GM12891 (cell line): ENCODE results near the gene CACNG1.

Source experiments
- PAX5 ChIP-seq: IDR thresholded peaks from 2 replicates; pipeline ENCODE4 v1.6.1; 2011; ENCODE audit warnings: low read length, moderate library complexity, mild to moderate bottlenecking; ENCODE audit not compliant: insufficient read depth, severe bottlenecking
- POLR2A ChIP-seq: IDR thresholded peaks from 2 replicates; pipeline ENCODE4 v1.6.1; 2011; ENCODE audit warnings: low read depth, low read length, control low read depth
- POLR2AphosphoS5 ChIP-seq: IDR thresholded peaks from 2 replicates; pipeline ENCODE4 v1.6.1; 2011; ENCODE audit warnings: low read depth, low read length, control low read depth
- POU2F2 ChIP-seq: IDR thresholded peaks from 2 replicates; pipeline ENCODE4 v1.6.1; 2011; ENCODE audit warnings: low read depth, mild to moderate bottlenecking, control low read depth, low read length, moderate library complexity
- SPI1 ChIP-seq: IDR thresholded peaks from 2 replicates; pipeline ENCODE4 v1.6.1; 2011; ENCODE audit warnings: low read depth, low read length, control low read depth
- TAF1 ChIP-seq: IDR thresholded peaks from 2 replicates; pipeline ENCODE4 v1.6.1; 2011; ENCODE audit warnings: low read depth, low read length, control low read depth

- TF ChIP-seq TAF1 (no peak), POLR2A (no peak), POLR2AphosphoS5 (no peak), POU2F2 (no peak), SPI1 (no peak), PAX5 (no peak)
These were observed 11.7 kb downstream of the CACNG1 start for GRCh38 chr17:67055811-67056745.
